NCI-H2196 treated with DMSO at 0.1 percent for 48 hours (cell line): Measurements from ENCODE around the gene IQGAP2.

ENCODE experiments used
- DNase-seq: peaks from one replicate; lab custom pipeline; 2025; ENCODE audit not compliant: unreplicated experiment; lab: John Stamatoyannopoulos, UW

IQGAP2 gene

DNA sequence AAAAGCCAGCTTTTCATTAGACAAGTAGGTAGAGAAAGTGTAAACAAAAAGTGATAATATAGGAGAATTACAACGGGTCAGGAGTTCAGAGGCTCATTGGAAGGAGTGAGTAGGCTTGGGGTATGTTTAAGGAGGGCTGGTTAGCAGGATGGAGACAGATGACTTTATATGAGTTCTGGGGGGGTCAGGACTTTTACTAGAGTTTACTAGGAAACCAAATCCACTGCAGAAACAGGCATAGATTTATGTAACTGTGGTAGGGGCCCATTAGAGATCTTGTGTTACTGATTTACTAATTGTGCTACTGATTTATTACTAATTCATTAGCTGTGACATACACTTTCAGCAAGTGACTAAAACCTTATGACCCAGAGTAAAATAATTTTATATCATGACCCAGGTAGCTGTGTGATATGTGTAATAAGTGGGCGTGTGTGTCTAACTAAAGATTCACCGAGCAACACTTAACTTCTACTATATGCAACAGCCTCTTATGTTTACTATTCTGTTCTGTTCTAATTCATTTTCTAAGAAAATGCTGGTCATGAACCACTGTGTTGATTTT is 73.5 kb downstream of the IQGAP2 start:
- no peak for DNase-seq

DNA sequence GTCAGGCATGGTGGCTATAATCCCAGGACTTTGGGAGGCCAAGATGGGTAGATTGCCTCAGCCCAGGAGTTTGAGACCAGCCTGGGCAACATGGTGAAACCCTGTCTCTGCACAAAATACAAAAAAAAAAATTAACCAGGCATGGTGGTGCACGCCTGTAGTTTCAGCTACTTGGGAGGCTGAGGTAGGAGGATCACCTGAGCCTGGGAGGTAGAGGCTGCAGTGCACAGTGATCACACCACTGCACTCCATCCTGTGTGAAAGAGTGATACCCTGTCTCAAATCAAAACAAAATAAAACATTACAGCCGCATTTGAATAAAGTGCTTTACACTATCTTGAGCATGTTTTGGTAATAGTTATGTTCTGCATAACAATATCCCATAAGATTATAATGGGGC is 74.0 kb downstream of the IQGAP2 start:
- DNase-seq, result no peak

DNA sequence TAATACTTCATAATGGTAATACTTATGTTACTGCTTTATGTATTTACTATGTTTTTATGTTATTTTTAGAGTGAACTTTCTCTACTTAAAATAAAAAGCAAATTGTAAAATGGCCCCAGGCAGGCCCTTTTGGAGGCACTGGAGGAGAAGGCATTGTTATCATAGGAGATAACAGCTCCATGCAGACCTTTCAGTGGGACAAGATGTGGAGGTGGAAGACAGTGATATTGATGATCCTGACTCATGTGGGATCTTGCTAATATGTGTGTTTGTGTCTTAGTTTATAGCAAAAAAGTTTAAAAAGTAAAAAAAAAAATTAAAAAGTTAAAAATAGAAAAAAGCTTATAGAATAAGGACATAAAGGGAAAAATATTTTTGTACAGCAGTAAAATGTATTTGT is 74.5 kb downstream of the IQGAP2 start:
- DNase-seq, result no peak

DNA sequence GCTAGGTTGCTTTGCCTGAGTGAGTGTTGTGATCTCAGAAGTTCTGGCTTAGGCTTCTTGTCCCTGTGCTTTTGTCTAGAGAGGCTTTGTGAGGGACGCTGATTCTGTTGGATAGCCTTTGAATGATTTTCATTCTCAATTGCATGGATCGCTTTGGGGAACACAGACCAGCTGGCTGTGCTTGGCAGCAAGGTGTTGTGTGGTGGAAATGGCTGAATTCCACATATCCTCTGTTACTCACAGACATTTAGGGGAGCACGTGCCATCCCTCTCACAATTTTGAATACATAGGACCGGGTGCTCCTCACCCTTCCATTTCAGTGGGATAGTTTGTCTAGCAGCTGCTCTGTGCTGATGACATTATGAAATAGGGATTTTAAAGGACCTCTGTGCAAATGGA is 76.2 kb downstream of the IQGAP2 start:
- no peak for DNase-seq

DNA sequence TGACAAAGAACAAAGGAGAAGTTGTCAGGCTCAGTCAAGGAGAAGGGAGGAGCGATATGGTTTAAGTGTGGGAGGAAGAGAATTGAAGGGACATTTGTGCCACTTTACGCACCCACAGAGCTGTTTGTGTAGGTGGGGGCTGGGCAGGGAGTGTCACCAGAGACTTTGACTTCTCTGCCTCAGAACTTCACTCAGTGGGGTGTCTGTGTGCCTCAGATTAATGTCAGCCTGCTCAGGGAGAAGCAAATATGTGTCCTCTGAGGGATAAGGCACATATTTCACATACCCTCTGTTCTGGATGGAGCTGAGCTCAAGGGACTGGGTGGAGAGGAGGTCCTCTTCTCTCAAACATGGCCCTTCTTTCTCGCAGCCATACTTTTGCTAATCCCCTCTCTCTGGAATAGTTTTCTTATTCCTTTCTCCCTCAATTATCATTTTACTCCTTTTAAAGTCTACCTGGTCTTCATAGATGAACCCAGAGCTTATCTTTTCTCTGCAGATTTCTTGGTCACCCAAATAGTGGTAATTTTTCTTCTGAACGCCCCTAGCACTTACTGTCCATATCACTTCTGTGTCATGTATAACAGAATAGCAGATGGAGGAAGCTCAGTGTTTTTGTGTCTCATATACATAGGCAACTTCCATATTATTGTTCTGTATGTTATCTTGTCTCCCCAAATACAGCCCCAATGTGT is 77.0 kb downstream of the IQGAP2 start:
- DNase-seq, result no peak

DNA sequence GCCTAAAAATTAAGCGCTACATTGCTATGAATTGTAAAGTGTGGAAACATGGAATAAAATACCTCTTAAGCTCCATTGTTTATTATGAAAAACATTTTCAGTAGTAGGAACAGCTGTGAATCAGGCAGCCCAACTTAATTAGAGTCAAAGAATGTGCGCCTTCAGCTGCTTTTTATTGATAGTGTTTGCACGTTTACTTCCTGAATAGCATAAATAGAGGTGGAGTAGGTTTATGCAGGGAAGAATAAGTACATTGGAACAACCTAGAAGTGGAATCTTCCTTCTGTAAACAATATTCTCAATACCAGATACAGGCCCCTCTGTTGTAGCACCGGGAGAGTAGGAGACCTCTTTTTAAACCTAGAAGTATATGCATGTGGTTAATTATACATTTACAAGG is 79.9 kb downstream of the IQGAP2 start:
- no peak for DNase-seq

DNA sequence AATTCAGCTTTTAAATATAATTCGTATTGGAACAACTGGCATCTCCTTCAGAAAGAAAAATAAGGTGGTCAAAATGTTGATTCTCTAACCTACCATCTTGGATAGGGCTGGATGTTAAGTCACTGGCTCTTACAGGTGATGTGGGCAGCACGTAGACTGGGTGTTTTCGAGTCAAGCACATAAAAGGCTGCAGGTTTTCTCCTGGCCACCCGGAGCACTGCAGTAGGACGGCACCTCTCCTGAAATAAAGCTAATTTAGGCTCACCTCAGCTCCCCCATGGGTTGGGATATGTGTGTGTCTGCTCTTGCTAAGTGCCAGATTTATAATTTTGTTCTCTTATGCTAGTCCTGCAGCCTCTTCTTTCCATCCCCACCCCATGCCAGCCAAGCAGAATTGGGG is 80.3 kb downstream of the IQGAP2 start:
- no peak for DNase-seq

DNA sequence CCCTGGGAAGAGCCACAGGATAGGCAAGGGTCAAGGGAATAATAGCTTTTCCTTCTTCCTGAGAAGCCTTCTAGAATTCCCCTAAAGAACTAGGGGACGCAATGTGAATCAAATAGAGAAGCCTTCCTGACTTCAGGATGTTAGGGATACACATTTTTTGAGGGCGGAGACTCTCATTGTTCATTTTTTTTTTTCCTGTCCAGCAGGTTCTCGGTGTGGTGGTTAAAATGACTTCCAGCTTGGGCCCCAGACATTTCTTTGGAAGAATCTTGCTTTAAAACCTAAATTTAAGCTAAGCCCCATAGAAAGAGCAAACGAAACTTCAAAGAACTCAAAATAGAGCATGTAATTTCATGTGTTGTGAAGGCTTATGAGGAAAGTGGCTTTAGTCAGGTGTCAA is 80.8 kb downstream of the IQGAP2 start:
- DNase-seq, result no peak

DNA sequence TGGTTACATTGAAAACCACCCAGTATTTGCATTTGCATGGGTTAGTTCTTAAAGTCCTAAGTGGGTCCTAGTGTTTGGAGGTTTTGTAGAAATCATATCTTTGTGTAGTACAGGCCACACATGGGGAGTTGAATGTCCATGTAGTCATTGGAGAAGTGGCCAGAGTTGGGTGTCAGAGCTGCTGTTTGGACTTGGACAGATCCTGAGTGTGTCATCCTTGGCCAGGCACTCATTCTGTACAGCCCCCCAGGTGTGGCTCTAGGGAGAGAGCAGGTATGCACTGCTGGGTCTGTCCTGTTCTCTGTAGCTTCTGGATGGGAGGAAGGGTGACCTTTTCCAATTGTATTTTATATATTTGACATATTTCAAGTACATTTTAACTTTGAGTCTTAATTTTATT is 82.4 kb downstream of the IQGAP2 start:
- DNase-seq, result no peak

DNA sequence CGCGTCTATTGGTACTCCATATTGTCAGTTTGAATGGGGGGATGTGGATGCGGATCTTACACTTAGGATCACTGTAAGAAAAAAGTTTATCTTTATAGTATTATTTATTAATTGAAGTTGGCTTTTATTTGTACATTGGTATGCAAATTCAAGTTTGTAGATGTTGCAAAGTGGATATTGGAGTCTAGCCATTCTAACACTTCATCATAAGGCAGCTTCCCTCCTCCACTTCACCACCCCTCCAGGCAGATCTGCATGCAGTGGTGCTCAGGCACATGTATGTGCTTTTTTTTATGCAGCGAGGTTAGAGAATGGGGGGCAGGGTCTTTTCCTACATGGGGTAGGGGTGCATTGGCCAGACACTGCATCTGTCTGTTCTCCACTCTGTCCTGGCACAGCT is 84.3 kb downstream of the IQGAP2 start:
- no peak for DNase-seq

DNA sequence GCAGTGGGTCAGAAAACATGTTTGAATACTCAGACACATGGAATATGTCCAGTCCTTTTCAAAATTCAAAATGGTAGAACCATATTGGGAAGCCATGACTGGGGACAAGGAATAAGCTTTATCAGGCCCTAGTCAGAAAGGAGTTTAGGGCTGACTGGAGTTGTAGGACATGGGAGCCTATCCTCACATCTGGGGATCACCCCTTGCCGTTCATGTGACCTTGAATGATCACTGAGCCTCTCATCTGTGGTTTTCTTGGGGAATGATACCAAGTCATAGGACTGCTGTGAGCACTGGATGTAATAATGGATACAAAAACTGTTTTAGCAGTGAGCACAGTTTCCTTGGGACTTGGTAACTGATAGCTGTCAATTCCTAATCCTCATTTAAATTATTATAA is 84.7 kb downstream of the IQGAP2 start:
- DNase-seq, result no peak

DNA sequence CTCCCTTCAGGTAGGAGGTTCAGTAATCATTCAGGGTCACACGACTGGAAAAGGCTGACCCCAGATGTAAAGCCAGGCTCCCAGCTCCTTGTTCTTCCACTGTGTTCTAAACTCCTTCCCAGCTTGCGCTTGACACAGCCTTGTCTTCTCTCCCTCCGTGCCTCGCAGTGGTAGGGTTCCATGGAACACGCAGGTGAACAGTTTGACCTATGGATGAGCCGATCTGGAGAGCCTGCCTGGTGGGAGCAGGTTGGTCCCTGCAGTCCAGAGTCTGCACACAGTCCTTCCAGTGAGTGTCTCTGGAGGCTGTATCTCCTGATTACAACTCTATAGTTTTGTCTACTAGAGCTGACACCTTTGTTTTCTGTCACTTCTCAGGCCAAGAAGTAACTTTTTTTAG is 85.9 kb downstream of the IQGAP2 start:
- DNase-seq, result no peak

DNA sequence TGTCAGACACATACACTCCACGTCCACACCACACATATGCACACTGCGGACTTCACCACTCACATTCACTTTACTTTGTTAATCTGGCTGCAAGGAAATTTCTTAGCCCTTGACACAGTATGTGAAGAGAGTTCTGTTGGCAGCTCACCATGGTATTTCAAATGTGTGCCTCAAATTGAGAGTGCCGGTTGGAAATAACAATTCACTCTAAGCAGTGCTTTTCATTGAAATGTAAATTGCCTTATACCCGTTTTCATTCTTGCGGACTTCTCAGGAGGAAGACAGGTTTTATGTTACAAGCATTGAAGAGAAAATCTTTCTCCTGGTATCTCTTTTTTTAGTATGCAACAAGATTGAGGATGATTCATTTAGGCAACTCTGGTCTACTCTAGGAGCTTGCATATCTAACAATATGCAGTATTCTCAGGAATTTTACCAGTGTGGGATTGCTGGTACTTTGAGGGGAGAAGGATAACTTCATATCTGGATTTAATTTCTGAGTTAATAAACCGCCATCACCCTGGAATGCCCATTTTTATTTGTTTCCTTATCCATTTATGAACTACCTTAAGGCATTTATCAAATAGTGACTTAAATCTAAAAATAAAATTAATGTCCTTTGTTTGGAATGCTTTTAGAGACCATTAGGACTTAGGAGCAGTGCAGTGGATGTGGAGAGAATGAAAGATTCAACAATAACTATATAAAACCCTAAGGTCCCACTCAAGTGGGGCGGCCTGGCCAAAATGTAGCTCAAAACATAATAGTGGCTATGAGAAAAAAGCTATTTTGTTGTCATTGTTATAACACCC is 87.0 kb downstream of the IQGAP2 start:
- DNase-seq, result no peak

DNA sequence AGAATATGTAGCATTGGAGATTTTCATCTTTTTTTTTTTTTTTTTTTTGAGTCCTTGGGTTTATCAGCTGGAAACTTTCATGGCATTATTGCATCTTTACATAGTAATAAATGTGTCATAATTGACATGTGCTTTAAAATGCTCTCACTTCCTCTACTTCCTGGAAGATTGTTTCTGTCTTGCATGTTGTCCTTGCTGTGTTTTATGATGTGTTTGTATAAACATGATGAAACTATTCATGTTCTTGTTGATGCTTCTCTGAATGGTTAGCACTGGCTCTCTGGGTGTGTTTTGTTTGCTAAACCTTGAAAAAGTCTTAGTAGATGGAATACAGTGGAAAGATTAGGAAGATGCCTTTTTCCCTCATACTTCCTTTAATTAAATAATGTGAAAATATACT is 87.9 kb downstream of the IQGAP2 start:
- no peak for DNase-seq

DNA sequence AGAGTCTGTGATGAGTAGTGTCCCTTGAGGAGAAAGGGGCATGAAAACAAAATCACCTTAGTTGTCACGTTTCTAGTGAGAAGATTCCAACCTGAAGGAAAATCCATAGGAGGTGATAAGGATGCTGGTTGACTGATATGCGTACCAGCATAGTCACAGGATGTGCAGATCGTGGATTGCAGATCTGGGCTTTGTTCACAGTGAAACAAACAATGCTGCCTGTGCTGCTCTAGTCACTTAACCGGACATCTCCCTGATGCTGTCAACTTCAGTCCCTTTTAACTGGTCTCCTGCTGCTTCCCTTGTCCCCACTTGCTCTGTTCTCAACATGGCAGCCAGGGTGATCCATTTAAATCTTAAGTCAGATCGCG is 89.7 kb downstream of the IQGAP2 start:
- no peak for DNase-seq

DNA sequence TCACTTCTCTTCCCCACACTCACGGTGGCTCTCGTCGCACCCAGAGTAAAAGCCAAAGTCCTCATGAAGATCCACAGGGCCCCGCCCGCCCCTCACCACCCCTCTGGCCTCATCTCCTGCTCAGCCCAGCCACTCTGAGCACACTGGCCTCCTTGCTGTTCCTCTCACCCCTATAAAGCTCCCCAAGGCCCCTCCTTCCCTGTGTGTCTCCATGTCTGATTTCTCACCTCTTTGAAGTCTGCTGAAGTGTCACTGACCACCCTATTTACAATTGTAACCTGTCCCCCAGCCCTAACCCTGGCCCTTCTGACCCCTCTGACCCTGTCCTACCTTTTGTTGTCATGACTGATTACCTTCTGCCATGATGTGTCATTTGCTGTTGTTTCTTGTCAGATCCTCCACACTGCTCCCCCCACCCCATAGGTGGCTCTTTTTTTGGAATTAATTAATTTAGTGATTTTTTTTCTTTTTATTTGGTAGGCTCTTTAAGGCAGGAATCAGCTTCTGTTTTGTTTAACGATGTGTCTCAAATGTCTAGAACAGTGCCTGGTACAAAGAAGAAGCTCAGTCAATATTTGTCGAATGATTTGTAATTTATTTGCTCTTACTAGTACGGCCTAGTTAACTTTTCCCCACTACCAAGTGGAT is 90.2 kb downstream of the IQGAP2 start:
- DNase-seq, result no peak

DNA sequence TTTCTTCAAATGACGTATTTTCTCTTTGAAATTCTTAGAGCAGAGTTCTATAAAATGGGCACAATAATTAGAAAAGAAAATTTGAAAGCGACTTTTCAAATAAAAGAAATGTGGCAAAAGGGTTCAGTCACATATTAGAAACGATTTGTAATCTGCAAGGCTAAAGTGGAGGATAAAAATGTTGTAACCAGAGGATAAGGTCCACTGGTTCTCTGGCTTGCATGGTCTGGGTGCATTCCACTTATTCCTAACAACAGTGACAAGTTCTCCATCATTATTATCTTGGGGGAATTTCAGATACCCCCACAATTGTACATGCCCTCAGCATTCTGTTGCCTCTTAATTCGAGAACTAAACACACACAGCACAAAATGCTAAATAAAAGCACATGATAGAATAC is 91.1 kb downstream of the IQGAP2 start:
- DNase-seq, result no peak

DNA sequence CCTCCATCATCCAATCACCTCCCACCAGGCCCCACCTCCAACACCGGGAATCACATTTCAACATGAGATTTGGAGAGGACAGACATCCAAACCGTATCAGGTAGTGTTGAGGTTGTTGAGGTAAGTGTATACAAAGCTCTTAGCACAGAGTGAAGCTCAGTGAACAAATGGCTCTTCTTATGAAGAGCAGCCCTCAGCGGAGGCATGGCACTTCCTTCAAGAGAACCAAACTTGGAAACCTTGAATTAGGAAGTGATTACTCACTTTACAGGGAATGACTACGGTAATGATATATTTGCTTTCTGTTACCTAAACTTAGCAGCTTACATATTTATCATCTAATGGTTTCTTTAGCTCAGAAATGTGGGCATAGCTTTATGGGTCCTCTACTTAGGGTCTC is 92.8 kb downstream of the IQGAP2 start:
- no peak for DNase-seq

DNA sequence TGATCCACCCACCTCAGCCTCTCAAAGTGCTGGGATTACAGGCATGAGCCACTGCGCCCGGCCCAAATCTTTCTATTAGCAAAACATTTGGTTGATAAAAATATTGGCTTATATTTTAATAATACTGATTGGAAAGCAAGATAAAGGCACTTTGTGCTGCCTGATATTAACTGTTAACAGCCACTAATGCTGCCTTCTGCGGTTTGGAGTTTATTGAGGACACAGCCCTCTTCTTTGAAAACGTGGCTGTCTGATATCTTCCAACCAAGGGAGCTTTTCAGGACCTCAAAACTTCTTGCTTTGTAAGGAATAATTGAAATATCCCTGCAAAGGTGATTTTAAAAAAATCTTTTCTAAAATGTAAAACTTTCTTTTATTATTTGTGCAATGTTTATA is 94.0 kb downstream of the IQGAP2 start:
- no peak for DNase-seq

DNA sequence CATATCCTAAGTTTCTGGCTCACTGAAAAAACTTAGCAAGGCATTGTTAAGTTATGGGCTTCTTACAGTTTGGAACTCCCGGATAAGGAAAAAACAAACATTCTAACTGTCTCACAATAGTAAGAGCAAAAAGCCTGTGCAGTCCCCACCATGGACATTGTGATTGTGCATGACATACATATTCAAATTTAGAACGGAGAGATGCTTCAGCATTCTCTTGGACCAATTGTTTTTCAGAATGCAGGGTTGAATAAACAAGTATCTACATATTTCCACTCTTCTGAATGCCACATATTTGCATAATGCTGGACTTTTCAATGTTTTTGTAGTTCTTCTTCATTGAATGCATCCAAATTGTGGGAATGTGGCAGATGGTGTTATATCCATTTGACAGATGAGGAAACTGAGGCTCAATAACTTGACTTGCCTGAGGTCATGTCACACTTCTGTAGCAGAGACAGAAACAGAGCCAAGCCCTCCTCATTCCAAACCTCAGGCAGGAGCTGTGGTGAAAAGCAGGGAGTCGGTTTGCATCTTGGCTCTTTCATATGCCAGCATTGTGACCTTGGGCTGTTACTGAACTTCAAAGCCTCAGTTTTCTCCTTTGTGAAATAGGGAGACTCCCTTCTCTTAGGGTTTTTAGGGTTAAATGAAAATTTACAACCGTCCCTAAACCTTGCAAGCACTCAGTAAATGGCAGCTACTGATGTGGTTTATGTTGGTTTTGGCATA is 95.1 kb downstream of the IQGAP2 start:
- no peak for DNase-seq

DNA sequence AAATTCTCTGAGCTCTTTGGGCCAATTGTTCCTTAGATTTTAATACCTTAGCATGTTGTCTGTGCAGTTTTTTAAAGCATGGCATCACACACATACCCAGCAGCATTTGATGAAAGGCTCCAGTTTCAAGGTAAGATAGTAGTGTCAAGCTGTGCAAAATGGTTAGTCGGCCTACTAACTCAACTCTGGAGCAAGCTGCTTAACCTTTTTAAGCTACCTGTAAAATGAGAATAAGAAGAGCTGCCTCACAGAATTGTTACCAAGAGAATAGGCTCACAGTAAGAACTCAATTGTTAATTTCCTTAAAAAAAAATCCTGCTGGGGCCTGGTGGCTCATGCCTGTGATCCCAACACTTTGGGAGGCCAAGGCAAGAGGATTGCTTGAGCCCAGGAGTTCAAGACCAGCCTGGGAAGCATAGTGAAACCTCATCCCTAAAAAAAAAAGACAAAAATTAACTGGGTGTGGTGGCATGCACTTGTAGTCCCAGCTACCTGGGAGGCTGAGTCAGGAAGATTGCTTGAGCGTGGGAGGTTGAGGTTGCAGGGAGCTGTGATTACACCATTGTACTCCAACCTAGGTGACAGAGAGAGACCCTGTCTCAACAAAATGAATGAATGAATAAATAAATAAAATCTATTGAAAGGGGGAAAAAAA is 96.5 kb downstream of the IQGAP2 start:
- DNase-seq, result no peak
